GM12872 (cell line): Measurements from ENCODE around the gene SOX30.

Experiments
- TF ChIP-seq, protein P1 (sequence below): IDR thresholded peaks from 3 replicates; pipeline ENCODE4 v1.5.1; 2011; ENCODE audit warnings: low read depth, mild to moderate bottlenecking, low read length, moderate library complexity; ENCODE audit not compliant: insufficient read depth

Gene SOX30

DNA sequence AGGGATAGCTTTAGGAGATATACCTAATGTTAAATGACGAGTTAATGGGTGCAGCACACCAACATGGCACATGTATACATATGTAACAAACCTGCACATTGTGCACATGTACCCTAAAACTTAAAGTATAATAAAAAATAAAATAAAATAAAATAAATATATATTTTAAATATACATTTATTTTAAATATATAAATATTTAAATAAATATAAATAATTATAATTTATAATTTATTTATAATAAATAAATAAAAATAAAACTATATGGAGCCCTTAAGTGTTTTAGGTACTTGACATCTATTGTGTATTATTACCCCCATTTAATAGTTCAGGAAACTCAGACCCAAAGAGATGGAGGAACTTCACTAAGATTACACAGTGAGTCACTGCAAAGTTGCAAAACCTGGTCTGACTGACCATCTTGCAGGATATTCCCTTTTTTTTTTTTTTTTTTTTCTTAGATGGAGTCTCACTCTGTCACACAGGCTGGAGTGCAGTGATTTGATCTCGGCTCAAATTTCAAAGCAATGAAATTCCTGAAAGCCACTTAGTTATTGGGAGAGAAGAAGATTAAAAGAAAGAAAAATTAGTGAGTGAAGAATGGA lies 13.3 kb upstream of the SOX30 start:
- TF ChIP-seq, protein P1, sequence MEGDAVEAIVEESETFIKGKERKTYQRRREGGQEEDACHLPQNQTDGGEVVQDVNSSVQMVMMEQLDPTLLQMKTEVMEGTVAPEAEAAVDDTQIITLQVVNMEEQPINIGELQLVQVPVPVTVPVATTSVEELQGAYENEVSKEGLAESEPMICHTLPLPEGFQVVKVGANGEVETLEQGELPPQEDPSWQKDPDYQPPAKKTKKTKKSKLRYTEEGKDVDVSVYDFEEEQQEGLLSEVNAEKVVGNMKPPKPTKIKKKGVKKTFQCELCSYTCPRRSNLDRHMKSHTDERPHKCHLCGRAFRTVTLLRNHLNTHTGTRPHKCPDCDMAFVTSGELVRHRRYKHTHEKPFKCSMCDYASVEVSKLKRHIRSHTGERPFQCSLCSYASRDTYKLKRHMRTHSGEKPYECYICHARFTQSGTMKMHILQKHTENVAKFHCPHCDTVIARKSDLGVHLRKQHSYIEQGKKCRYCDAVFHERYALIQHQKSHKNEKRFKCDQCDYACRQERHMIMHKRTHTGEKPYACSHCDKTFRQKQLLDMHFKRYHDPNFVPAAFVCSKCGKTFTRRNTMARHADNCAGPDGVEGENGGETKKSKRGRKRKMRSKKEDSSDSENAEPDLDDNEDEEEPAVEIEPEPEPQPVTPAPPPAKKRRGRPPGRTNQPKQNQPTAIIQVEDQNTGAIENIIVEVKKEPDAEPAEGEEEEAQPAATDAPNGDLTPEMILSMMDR = no peak

- TF ChIP-seq, protein P1 = no peak
Measured at GRCh38 chr5:157659868-157660660, 7.8 kb upstream of the SOX30 start.

- TF ChIP-seq, protein P1 = no peak
Measured at GRCh38 chr5:157658893-157659292, 6.7 kb upstream of the SOX30 start.

GRCh38 chr5:157657516-157657915 lies 5.3 kb upstream of the SOX30 start:
- TF ChIP-seq, protein P1 = no peak

DNA sequence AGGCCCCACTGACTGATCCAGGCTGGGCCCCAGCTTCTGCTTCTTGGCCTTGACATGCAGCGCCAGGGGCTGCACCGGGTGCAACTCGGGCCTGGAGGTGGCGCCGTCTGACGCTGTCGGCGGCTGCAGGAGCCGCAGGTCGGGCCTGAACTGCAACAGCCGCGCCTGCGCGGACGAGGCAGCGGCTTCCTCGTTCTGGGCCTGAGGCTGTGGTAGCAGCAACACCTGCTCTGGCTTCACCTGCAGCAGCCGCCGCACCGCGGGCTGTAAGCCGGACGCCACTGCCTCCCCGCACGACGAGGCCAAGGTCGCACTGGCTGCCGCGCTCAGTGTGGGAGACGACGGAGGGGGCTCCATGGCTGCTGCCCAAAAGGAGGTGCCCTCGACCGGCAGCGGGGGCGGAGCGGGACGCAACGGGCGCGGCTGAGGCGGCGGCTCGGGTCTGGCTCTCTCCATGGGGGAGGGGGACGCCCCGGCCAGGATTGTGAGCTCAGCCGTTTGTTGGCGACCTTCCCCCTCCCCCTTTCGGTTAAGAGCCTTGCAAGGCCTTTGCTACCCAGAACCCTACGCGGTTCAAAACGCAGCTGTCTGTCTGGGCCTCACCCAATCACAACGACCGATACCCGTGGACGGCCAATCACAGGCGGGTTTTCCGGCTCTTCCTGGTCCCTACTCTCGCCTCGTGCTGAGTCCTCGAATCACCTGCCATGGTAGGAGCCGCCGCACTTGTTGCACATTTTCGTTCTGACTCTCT lies 438 bp downstream of the SOX30 start:
- TF ChIP-seq, protein P1 = no peak

DNA sequence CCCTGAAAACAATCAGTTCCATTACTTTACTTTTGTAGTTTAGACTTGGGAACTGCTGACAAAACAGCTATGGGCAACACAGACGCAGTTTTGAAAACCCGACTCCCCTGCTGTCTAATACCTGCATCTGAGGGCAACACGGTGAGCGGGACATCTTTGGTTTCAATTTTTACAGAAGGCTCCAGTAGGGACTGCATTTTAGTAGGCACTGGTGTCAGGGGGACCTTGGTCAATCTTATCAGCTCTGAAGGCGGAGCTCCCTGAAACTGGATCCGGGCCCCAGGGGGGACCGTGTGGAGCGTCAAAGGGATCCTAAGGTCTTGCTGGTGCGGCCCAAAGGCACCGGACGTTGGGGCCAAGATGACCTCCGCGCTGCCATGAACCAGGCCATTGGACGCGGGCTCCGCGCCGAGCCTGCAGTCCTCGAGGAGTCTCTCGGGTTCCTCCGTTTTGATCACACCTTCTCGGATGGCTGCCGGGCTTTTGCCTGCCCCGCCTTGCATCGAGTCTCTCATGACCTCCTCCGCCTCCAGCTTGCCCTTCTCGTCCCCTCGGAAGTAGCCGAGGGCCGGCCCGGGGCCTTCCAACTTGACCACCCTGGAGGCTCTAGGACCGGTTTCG lies 1.1 kb downstream of the SOX30 start:
- TF ChIP-seq, protein P1 = no peak

DNA sequence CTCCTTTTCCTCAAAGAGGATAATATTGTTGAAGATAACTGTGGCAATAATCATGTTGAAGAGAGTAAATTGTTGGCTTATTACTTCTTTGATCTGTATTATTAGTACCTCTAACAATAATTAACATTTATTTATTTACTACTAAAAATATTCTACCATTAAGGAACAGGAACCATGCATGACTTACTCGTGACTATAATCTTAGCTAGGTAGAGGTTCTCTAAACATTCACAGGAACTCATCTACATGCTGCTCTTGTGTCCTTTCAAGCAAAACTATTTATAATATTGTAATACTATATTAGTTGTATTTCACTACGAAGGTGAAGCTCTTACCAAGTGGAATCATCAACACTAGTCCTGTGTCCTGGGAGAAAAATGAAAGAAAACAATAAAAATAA lies 3.1 kb downstream of the SOX30 start:
- TF ChIP-seq, protein P1 = no peak
